ENCODE results near the gene F2.

- no peak for TF ChIP-seq CTCF (IDR thresholded peaks at IDR 0.05 in 8 of 11, conservative IDR thresholded peaks at IDR 0.05 in 3 of 11)
- no peak for TF ChIP-seq POLR2AphosphoS5 (IDR thresholded peaks at IDR 0.05)
Measured at GRCh38 chr11:46706886-46707285, 12.1 kb upstream of the F2 start.
